SK-N-MC (cell line): Measurements from ENCODE around the gene MLKL.

Experiments used
- DNase-seq: peaks from one replicate; pipeline ENCODE4 v3.0.0-alpha.2; 2011; ENCODE audit warnings: low read depth, low spot score
- H3K27ac ChIP-seq: fragments of 200-600 bp; sonication (generic); 2 replicates; pipeline ENCODE4 v1.5.1; 2016; ENCODE audit warnings: mixed run types
- H3K36me3 ChIP-seq: fragments of 200-600 bp; sonication (generic); 2 replicates; pipeline ENCODE4 v1.6.1; 2017; ENCODE audit warnings: antibody characterized with exemption, low read length, mixed read lengths; ENCODE audit not compliant: insufficient read depth
- H3K4me3 ChIP-seq: fragments of 200-600 bp; sonication (generic); 2 replicates; pipeline ENCODE4 v1.5.1; 2016
- H3K9ac ChIP-seq: fragments of 200-600 bp; sonication (generic); 2 replicates; pipeline ENCODE4 v1.8.0; 2017; ENCODE audit warnings: mixed run types, mixed read lengths; ENCODE audit not compliant: insufficient read length
- H3K9me3 ChIP-seq: fragments of 200-600 bp; sonication (generic); 2 replicates; pipeline ENCODE4 v1.6.1; 2017; ENCODE audit warnings: low read depth, mild to moderate bottlenecking, antibody characterized with exemption, low read length, moderate library complexity, mixed read lengths
- EZH2 ChIP-seq: fragments of 200-600 bp; sonication (generic); IDR thresholded peaks from one replicate; pipeline ENCODE4 v1.6.1; 2017; ENCODE audit warnings: antibody characterized with exemption
- FOXP2 ChIP-seq: optimal IDR thresholded peaks from 2 replicates; pipeline ENCODE3; 2011; ENCODE audit warnings: mild to moderate bottlenecking, moderate library complexity; ENCODE audit not compliant: insufficient read depth; ENCODE audit errors: extremely low read length, control extremely low read depth
- POLR2AphosphoS5 ChIP-seq: IDR thresholded peaks from 2 replicates; pipeline ENCODE4 v1.6.1; 2012; ENCODE audit warnings: mild to moderate bottlenecking, low read depth, low read length, borderline replicate concordance

MLKL gene

GRCh38 chr16:74736531-74737157 lies 36.0 kb upstream of the MLKL start:
- no peak overlapping the region for H3K9ac ChIP-seq
- H3K4me3 ChIP-seq = no peak overlapping the region
- H3K36me3 ChIP-seq = no peaks in the 10 kb centered on the region
- TF ChIP-seq POLR2AphosphoS5 (no peak), FOXP2 (no peak), EZH2 (no peak)
- H3K9me3 ChIP-seq = no peaks in the 10 kb centered on the region
- no peak overlapping the region for H3K27ac ChIP-seq
- no peak for DNase-seq

GRCh38 chr16:74735554-74735953 lies 34.9 kb upstream of the MLKL start:
- Histone ChIP-seq H3K36me3 (no peaks in the 10 kb centered on the region), H3K9ac (no peak overlapping the region), H3K9me3 (no peaks in the 10 kb centered on the region), H3K4me3 (no peak overlapping the region), H3K27ac (no peak overlapping the region)
- no peak for DNase-seq
- TF ChIP-seq FOXP2 = no peak
- TF ChIP-seq EZH2 = no peak

GRCh38 chr16:74735162-74735452 lies 34.4 kb upstream of the MLKL start:
- no peak overlapping the region for H3K4me3 ChIP-seq
- H3K9me3 ChIP-seq = no peaks in the 10 kb centered on the region
- no peak for DNase-seq
- H3K36me3 ChIP-seq = no peaks in the 10 kb centered on the region
- H3K27ac ChIP-seq = no peak overlapping the region
- TF ChIP-seq FOXP2 (no peak), EZH2 (no peak), POLR2AphosphoS5 (no peak)
- H3K9ac ChIP-seq = no peak overlapping the region

GRCh38 chr16:74734361-74735161 lies 33.9 kb upstream of the MLKL start:
- no peaks in the 10 kb centered on the region for H3K9me3 ChIP-seq
- DNase-seq = no peak
- H3K27ac ChIP-seq = no peak overlapping the region
- TF ChIP-seq EZH2 (no peak), POLR2AphosphoS5 (no peak), FOXP2 (no peak)
- H3K4me3 ChIP-seq = no peak overlapping the region
- no peaks in the 10 kb centered on the region for H3K36me3 ChIP-seq
- no peak overlapping the region for H3K9ac ChIP-seq

GRCh38 chr16:74732707-74733350 lies 32.2 kb upstream of the MLKL start:
- Histone ChIP-seq H3K36me3 (no peaks in the 10 kb centered on the region), H3K9me3 (no peaks in the 10 kb centered on the region), H3K27ac (no peak overlapping the region), H3K4me3 (no peak overlapping the region), H3K9ac (no peak overlapping the region)
- no peak for DNase-seq
- TF ChIP-seq EZH2 (no peak), FOXP2 (no peak), POLR2AphosphoS5 (no peak)

- no peaks in the 10 kb centered on the region for H3K9me3 ChIP-seq
- H3K36me3 ChIP-seq = no peaks in the 10 kb centered on the region
- no peak for TF ChIP-seq EZH2
- TF ChIP-seq POLR2AphosphoS5 = no peak
- TF ChIP-seq FOXP2 = no peak
- no peak for DNase-seq
- H3K27ac ChIP-seq = no peak overlapping the region
- H3K4me3 ChIP-seq = no peak overlapping the region
- H3K9ac ChIP-seq = no peak overlapping the region
Measured at GRCh38 chr16:74731853-74732477, 31.3 kb upstream of the MLKL start.

- TF ChIP-seq POLR2AphosphoS5 = no peak
- no peak for TF ChIP-seq EZH2
- TF ChIP-seq FOXP2 = no peak
- Histone ChIP-seq H3K9ac (no peak overlapping the region), H3K9me3 (no peaks in the 10 kb centered on the region), H3K4me3 (no peak overlapping the region), H3K27ac (no peak overlapping the region), H3K36me3 (no peaks in the 10 kb centered on the region)
- no peak for DNase-seq
Measured at GRCh38 chr16:74729783-74730683, 29.4 kb upstream of the MLKL start.

- Histone ChIP-seq H3K9ac (no peak overlapping the region), H3K4me3 (no peak overlapping the region), H3K9me3 (no peaks in the 10 kb centered on the region), H3K36me3 (no peaks in the 10 kb centered on the region), H3K27ac (no peak overlapping the region)
- TF ChIP-seq POLR2AphosphoS5 = no peak
- no peak for TF ChIP-seq FOXP2
- TF ChIP-seq EZH2 = no peak
- no peak for DNase-seq
Measured at GRCh38 chr16:74727903-74728302, 27.2 kb upstream of the MLKL start.
